ENCODE data around the gene GMEB2.
"Not testable (repeated sequence)": the region's sequence is repeated elsewhere in the genome, so short reads cannot be mapped to it uniquely, and the experiment has no call there.

Gene GMEB2, protein sequence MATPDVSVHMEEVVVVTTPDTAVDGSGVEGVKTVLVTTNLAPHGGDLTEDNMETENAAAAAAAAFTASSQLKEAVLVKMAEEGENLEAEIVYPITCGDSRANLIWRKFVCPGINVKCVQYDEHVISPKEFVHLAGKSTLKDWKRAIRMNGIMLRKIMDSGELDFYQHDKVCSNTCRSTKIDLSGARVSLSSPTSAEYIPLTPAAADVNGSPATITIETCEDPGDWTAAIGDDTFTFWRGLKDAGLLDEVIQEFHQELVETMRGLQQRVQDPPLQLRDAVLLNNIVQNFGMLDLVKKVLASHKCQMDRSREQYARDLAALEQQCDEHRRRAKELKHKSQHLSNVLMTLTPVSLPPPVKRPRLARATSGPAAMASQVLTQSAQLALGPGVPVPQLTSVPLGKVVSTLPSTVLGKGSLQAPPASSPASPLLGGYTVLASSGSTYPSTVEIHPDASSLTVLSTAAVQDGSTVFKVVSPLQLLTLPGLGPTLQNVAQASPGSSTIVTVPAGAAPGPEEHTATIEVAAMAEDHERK

DNA sequence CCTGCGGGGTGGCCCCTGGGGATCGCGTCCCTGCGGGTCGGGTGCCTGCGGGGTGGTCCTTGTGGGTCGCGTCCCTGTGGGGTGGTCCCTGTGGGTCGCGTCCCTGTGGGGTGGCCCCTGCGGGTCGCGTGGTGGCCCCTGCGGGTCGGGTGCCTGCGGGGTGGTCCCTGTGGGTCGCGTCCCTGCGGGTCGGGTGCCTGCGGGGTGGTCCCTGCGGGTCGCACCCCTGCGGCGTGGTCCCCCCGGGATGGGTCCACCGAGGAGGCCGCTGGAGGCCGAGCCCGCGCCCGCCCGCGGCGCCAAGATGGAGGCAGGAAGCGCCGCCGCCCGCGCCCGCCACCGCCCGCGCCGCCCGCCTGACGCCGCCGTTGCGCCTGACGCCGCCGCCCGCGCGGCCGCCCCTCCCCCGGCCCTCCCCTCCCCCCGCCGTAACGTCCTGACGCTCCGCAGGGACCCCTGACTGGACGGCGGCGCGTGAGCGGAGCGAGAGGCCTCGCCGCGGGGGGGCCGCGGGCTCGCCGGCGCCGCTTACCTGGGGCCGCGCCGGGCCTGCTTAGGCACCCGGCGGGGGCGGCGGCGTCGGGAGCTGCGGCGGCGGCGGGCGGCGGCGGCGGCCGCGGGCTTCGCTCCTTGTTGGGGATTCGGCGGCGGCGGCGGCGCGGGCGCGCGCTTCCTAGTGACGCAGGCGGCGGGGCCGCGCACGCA, at the start of gene GMEB2:
GMEB2 (minus strand) TSS at position 678 of the 705 bp plus-strand sequence. CDS start 7,704 bp downstream, outside the sequence.
- DNase-seq: no peak

DNA sequence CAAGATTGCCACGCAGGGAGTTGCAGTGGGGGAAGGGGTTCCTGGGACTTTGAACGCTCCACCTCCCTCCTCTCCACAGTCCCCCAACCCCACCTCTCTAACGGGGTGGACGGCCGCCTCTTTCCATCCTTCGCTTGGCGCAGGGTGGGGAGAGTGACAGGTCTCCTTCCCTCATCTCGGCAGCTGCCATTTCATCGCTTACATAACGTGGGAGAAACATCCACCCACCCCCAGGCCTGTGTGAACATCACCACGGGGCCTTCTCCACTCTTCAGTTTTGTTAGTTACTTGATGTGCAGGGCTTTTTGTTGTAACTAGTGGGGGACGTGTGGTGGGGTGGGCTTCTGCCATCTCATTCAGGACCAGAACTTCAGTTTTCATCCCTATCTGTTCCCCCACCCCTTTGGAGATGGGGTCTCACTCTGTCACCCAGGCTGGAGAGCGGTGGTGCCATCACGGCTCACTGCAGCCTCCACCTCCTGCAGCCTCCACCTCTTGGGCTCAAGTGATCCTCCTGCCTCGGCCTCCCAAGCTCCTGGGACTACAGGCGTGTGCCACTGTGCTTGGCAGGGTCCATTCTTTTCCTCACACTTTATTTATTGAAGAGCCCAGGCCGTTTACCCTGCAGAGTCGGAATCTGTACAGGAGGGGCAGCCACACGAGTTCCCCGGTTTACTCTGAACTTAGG, 48.9 kb upstream of the GMEB2 start:
- DNase-seq: no peak

DNA sequence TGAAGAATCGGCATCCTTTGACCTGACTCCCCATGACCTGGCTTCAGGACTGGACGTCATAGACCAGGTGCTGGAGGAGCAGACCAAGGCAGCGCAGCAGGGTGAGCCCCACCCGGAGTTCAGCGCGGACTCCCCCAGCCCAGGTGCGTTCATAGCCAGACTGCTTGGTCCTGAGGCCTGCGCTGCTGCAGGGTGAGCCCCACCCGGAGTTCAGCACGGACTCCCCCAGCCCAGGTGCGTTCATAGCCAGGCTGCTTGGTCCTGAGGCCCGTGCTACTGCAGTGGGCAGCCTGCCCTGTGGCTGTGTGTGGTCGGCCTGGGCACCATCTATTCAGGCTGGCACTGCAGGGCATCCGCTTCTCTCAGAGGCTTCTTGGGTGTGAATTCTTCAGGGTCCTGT, 47.0 kb upstream of the GMEB2 start:
- no peak for DNase-seq

DNA sequence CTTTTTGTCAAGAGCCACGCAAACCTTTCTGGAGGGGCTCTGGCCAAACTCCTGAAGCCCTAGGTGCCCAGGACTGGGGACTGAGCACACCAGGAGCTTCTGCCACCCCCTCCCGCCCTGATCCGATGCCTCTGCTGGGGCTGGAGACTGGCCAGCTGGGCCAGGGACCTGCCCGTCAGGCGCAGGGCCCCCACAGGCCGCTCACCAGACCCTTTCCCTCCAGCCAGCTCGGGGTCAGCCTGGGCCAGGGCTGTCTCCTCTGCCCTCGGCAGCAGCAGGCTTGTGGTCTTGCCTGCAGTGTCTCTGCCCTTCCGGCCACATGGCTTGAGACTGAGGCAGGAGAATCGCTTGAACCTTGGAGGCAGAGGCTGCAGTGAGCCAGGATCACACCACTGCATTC, 45.8 kb upstream of the GMEB2 start:
- DNase-seq: no peak

DNA sequence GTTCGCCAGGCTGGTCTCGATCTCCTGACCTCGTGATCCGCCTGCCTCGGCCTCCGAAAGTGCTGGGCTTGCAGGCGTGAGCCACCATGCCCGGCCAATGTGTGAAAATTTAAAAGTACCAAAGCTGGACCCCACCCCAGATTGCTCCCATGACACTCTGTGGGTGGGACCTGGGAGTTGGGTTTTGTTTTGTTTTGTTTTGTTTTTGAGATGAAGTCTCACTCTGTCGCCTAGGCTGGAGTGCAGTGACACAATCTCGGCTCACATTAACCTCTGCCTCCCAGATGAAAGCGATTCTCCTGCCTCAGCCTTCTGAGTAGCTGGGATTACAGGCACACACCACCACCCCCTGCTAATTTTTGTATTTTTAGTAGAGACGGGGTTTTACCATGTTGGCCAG, 44.8 kb upstream of the GMEB2 start:
- not testable (repeated sequence) for DNase-seq

DNA sequence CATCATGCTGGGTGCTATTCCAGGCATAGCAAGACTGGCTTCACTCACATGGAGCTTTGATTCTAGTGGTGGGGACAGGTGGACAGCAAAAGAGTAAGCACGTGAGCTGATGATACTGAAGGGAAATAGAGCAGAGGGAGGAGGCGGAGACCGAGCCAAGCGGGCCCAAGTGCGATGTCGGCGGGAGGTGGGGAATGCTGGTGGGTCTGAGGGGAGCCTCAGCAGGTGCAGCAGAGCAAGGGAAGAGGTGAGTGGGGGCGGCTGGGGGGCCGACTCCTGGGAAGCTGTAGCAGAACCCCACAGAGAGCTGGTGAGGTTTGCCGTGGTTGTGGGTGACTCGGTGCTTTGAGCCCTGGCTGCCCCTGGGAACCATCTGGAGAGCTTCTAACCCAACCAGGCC, 41.5 kb upstream of the GMEB2 start:
- DNase-seq: no peak

DNA sequence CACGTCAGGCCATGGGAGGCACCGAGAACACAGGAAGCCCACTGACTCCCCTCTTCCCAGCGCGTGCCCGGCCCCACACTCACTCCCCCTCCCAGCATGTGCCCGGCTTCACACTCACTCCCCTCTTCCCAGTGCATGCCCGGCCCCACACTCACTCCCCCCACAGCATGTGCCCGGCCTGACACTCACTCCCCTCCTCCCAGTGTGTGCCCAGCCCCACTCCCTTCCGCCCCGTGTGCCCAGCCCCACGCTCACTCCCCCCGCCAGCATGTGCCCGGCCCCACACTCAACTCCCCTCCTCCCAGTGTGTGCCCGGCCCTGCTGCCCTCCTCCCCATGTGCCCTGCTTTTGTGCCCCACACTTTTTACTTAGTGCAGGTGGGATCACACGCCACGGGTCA, 41.0 kb upstream of the GMEB2 start:
- no peak for DNase-seq

DNA sequence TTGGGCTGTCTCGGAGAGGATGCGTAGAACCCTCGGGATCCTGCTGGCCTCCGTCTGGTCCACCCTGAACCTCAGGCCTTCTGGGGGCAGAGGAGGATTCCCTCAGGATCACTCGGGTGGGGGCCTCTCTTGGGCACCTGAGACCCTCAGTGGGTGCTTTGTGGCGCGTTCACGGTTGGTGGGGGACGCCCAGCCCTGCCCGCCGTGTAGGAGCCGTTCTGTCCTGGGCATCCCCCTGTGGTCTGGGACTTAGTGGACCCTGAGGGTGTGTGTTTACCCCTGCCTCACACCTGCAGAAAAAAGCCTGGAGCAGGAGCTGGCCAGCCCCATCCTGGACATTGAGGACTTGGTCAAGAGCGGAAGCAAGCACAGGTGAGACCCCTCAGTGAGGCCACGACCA, 38.8 kb upstream of the GMEB2 start:
- DNase-seq: no peak

DNA sequence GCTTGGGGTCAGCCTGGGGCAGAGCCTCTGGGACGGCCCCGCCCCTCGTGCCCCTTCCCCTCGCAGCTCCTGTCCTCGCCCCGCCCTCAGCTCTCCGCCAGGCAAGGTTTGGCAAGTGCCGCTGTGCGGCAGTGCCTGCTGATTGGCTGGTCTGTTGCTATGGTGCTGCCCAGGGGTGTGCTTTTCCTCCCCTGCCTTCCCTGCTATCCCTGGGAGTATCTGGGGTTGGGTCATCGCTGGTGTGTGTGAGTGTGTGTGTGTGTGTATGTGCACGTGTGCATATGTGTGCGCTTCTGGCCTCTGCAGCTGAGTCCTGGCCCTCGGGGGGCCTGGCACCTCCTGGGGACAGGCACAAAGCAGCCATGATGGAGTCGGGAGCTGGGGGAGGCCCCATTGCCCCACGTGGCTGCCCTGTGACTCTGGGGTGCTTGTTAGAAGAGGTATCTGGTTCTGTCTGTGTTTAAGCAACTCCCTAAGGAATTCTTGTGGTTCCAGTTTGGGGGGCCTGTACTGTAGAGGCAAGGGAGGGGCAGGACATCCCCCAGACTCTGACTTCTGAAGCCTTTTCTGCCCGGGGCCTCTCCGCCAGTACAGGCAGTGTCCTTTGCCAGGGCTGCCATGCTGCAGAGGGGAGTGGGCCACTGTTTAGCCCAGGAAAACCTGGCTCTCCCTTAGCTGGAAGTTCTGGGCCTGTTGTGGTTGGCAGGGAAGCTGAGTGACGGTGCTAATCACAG, 38.1 kb upstream of the GMEB2 start:
- DNase-seq: no peak

DNA sequence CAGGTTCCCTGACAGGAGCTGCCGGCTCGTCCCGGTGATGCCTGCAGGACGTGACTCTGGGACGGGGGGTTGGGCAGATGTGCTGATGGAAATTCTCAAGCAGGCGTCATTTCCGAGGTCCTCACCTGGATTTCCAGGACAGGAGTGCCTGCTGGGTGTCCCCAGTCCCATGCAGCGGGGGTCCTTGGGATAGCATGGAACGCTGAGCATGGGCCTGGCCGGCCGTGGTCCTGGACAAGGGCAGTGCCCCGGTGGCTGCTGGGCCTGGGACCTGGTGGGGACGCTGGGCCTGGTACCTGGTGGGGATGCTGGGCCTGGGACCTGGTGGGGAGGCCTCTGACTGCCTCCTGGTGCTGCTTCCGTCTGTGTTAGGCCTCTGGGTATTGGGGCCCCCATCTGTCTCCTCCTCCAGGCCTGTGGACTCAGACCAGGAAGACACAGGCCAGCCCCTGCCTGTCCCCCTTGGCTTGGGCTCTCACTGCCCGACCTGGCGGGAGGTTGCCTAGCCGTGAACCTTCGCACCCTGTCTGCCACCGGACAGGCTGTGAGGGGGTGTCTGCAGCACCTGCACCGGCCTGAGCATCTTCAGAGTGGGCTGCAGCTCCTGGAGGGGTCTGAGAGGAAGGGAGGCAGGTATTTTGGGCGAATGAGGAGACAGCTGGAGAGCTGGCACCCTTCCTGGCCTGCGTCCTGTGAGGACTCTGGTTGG, 37.4 kb upstream of the GMEB2 start:
- DNase-seq: no peak

DNA sequence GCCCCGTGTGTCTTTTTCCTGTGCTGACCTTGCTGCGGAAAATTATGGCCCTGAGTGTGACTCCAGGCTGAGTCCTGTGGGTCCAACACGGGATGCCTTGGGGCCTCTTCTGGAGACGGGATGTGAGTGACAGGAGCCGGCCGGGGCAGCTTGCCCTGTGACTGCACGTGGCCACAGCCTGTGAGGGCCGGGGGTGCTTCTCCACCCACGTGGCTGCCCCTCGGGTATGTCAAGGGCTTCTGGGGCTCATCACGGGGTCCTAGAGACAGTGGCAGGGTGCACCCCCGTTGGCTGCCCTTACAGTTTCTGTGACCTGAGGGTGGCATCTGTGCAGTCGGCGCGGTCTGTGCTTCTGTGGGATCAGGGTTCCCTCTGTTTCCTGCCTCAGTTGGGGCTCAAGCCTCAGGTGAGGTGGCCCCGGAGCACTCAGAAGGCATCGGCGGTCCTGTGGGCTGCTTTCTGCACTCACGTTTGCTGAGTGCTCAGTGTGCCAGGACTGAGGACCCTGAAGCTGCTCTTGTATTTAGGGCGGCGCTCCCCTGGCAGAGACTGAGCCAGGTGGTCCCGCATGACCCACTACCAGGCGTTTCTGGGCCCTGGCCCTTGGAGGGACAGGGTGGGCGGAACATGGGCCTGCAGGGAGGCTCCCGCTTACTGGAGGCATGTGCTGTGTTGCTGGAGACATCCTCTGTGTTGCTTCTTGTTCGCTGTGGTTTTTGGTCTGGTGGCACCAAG, 36.6 kb upstream of the GMEB2 start:
- no peak for DNase-seq

DNA sequence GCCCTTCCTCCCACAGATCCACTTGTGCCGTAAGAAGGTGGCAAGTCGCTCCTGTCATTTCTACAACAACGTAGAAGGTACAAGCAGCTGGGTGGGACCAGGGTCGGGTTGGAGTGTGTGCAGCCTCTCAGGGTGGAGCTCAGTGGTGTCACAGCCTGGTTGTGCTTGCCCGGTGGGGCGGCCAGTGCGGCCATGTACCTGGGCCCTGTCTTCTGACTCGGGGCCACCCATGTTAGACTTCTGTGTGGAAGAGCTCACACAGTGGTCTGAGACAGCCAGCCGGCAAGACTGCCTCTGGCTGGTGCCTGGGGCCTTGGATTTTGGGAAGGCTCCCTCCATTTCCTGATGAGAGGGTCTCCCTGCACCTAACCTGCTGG, 35.9 kb upstream of the GMEB2 start:
- DNase-seq: no peak

DNA sequence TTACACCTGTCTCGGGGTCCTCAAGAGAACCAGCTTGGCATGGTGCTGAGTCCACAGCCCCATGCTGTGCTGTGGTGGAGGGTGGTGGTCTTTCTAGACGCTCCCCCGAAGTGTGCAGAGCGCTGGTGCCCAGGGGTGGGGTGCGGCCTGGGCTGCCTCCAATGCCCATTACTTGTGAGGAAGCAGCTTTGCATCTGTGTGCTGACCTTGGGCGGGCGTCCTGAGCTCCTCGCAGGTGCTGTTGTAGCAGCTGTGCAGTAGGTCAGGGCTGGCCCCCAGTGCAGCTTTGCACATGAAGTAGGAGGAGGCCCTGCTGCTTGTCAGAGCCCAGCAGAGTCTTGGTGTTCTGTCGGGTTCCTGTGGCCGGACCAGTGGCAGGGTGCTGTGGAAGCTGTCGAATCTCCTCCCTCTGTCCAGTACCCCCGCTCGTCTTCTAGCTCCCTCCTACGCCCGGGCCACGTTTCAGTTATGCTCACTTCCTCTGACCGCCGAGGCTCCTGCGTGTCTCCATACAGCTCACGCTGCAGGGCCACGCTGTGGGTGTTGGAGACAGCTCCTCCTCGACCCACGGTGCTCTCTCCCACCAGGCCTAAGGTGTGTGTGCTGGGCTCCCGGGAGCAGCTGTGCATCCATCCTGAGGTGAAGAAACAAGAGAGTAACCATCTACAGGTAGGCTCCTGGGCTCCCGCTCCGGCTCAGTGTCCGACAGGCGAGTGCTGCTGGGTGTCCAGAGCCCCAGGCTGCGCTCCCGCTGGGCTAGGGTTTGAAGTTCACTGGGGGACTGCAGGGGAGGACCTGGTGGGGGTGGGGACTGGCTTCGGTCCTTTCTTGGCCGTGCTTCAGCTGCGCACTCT, 35.3 kb upstream of the GMEB2 start:
- no peak for DNase-seq

DNA sequence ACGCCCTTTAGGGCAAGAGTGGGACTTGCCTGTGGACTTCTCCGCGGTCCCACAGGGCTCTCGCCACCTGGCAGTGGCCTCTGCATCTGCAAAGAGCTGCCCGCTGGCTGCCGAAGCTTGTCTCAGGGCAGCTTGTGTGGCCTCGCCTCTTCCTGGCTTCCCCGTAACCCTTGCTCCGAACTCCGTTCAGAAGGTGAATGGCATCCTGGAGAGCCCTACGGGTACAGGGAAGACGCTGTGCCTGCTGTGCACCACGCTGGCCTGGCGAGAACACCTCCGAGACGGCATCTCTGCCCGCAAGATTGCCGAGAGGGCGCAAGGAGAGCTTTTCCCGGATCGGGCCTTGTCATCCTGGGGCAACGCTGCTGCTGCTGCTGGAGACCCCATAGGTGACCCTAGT, 34.2 kb upstream of the GMEB2 start:
- no peak for DNase-seq

DNA sequence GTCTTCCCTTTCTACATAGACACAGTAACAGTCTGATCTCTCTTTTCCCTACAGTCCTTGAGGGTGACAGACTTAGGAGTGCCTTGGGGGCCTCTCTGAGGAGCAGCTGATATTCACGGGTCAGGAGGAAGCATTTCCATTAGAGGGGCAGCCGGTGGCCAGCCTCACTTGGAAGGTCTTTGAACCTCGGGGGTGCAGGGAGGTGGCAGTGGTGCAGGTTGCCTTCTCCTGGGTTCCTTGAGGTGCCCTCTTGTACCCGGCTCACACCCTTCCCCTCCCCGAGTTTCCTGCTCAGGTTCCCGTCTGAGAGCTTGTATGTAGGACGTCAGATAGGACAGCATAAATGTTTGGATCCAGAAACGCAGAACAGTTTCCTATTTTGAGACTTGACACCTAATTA, 33.7 kb upstream of the GMEB2 start:
- no peak for DNase-seq

DNA sequence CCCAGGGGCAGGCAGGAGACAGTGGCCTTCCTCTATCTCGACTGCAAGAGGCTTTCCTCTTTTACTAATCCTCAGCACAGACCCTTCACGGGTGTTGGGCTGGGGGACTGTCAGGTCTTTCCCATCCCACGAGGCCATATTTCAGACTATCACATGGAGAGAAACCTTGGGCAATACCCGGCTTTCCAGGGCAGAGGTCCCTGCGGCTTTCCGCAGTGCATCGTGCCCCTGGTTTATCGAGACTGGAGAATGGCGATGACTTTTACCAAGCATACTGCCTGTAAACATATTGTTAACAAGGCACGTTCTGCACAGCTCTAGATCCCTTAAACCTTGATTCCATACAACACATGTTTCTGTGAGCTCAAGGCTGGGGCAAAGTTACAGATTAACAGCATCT, 33.3 kb upstream of the GMEB2 start:
- not testable (repeated sequence) for DNase-seq

DNA sequence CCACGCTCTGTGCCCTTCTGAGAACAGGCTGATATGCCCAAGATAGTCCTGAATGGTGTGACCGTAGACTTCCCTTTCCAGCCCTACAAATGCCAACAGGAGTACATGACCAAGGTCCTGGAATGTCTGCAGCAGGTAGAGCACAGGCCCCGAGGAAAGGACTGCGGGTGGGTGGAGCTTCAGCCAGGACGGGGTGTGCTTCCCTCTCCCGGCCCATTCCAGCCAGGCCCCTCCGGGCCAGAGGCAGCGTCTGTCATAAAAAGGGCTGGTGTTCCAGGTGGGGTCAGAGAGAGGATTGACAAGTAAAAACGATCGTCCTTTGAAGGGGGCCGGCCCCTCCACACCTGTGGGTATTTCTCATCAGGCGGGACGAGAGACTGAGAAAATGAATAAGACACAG, 32.5 kb upstream of the GMEB2 start:
- no peak for DNase-seq

DNA sequence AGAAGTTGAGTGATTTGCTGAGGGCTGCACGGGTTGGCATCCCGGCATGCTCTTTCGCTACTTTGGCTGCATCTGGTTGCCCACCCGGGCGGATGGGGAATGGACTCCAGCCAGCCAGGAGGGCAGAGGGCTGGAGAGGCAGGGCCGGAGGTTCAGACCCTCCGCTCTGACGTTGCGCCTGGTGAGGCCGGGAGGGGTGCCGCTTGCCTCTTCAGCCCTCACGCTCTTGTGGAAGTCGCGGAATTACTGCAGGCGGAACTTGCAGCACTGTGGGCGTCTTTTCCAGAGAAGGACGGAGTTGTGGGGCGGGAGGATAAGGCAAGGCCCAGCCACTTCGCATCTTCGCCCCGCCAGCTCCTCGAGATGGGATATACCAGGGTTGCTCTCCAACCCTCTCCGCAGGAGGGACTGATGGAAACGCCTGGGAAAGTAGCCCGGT, 31.9 kb upstream of the GMEB2 start:
- no peak for DNase-seq

DNA sequence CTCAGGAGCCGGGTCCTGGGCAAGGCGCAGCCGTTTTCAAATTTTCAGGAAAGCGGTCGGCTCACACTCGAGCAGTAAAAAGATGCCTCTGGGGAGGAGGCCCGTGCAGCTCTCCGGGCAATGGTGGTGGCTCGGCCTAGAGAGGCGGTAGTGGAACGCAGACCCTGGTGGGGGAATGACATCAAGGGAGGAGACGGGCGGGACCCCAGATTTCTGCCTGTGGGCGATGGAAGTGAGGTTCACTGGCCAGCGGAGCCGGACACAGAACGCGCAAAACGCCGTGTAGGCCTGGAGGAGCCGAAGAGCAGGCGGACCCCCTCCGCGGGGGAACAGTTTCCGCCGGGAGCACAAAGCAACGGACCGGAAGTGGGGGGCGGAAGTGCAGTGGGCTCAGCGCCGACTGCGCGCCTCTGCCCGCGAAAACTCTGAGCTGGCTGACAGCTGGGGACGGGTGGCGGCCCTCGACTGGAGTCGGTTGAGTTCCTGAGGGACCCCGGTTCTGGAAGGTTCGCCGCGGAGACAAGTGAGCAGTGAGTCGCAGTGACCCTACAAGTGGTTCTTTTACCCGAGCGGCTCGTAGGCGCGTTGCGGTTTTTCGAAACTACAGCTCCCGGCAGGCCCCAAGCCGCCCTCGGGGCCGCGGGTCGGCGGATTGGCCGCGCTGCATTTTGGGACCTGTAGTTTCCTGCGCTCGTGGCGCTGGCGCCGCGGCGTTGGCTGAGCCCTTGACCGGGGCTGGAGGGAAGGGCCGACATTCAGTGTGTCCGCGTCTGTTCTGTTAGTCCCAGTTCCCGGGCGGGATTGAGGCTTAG, 31.2 kb upstream of the GMEB2 start, which contains the start of gene RTEL1:
RTEL1 (plus strand) TSS at position 376 of the 812 bp plus-strand sequence. CDS start 1,091 bp downstream, outside the sequence.
- peak; percentile 85 for DNase-seq
